GM18951 (cell line): ENCODE measurements around the gene SRCIN1.

Experiments
- POLR2A ChIP-seq: IDR thresholded peaks from 4 replicates; pipeline ENCODE4 v1.6.1; 2011; ENCODE audit warnings: mild to moderate bottlenecking; ENCODE audit not compliant: insufficient read length, insufficient read depth; ENCODE audit errors: extremely low read depth
- in situ Hi-C: fragments of 300-500 bp; cut with MboI; formaldehyde crosslinking; loops from one replicate; pipeline ENCODE4 v1.12.0; 2022; ENCODE audit warnings: low sequenced_read_pairs, mixed read lengths, inconsistent platforms; ENCODE audit not compliant: unreplicated experiment

Gene SRCIN1

DNA sequence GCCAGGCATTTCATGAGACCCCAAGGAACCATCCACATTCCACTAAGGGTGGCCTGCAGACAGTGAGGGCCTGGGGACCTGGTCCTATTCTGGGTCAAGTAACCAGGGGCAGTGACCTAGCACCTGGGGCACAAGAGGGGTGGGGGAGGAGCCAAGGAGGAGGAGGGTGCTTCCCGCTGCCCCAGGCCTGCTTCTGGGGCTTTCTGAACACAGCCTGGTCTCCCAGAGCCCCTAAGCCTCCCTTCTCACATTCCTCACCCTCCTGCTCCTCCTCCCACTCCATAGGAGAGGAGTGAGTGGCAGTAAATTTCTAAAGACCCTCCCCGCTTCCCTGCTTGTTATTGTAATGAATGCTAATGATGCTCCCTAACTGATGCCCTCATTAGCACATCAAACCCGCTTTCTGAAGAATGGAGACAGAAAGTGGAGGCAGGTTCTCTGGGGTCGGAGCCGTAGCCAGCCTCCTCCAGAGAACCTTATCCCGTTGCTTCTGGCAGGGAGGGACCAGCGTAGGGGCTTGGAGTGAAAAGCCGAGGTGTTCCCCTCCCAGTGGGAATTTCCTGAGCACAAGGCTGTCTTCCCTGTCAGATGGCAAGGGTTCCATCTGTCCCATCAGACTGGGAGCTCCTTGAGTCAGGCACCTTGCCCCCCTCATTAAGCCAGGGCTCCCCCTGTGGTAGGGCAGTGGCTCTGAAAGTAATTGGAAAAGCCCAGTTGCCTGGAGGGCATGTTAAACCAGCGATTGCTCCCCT lies 3.7 kb upstream of the SRCIN1 start:
- in situ Hi-C loops = no loop called here
- no peak for TF ChIP-seq POLR2A

DNA sequence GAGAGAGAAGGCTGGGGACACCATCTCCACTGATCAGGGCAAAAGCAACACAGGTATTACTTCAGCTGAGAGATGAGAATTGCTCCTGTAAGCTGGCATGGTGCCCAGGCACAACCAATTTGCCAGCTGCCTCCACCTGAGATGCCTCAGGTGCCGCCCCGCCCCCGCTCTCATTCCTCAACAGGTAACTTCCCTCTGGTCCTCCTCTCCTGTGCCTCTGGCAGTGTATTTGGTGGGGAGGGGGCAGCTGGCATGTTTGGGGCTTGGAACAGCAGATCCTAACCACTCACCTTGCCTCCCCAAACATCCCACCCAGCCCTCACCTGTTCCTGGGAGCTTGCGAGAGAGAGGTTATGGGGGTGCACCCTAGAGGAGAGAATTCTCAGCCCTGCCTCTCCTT lies 2.9 kb upstream of the SRCIN1 start:
- in situ Hi-C loops = no loop called here
- no peak for TF ChIP-seq POLR2A

DNA sequence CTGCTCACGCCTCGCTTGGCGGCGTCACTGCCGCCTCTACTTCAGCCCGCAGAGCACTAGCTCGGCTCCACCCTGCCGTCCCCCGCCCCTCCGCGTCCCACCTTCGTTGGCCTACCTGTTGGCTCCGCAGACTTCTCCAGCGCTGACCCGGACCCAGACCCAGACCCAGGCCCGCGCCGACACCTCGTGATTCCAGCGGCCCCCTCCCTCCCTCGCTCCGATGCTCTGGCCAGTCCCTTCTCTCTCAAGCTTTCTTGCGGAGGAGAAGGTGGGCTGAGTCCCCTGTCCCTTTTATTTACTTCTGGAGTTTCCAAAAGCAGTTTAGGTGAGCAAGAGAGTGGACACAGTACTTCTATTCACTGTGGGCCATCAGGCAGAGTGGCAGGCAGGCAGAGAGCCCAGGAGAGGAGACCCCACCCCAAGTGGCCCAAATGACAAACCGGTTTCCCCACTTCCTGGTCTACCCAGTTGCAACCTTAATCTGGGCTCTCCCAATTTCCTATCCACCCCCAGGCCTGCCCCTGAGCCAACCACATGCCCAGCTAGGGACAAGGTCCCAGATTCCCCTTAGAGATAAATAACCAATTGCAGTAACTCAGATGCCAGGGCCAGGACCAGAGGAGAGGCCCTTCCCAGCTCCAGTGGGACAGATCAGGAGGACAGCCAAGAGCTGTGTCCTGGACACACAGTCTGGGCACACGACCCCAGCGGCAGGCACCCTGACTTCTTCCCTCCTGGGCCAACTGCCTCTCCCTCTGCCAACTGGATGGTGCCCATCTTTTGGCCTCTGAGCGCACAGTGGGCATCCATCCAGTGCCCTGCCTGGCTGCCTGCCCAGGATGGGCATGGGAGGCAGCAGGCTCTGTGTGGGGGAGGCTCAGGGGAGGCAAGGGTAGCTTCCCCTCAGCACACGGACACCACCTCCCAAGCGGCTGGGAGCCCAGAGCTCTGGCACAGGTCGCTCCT lies 1.2 kb upstream of the SRCIN1 start:
- TF ChIP-seq POLR2A = no peak
- in situ Hi-C loops = no loop called here

DNA sequence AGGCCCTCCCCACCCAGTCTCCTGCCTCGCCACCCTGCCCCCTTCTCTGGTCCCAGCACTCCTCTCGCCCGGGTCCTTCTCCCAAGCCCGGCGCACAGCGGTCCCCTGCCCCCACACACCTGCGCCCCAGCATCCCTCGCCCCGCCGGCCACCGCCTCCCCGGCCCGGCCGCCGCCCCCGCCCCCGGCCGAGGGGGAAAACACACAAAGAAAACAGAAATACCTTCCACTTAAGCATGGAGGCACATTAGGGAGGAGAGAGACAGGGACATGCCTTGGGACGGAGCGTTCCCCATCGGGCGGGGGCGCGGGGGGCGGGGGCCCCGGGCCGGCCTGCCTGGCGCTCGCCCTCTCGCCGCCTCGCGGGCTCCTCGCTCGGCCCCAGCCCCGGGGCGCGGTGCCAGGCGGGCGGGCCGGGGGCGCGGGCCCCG lies 326 bp downstream of the SRCIN1 start:
- TF ChIP-seq POLR2A = no peak
- in situ Hi-C loops = no loop called here

DNA sequence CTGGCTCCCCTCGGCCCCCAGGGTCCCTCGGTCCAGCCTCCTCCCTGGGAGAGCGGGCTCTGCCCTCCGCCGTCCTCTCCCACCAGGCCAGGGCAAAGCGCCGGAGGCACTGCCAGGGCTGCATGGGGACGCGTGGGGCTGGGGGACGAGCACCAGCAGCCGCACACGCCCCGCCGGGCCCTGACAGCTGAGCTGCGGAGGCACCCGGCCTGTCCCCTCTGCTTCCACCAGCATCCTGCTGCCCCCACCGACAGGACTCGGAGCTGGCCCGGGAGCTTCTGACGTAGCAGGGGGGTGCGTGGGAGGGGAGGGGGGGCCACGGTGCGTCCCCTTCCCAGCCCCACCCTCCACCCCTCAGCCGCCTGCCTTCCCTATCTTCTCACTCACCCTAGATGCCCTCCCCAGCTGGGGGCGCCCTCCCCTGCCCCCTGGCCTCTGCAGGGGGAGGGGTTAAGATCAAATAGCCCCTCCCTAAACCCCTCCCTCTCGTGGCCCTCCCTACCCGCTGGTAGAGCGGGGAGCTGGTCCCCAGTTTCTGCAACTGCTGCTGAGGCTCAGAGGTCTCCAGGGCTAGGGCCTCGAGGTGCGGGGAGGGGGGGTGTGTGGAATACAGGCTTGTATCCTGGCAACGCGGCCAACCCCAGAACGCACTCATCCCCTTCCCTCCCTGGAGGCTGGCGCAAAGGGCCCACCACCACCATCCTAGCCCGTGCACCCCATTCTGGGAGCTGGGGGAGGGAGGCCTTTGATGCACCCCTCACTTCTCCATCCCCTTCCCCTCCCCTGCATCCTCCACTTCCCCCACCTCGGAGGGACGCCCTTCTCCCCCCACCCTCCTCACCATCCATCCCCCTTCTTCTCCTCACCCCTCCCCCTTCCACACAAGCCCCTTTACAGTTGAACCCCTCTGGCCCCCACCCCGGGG lies 1.0 kb downstream of the SRCIN1 start:
- TF ChIP-seq POLR2A = no peak
- in situ Hi-C loops = no loop called here

DNA sequence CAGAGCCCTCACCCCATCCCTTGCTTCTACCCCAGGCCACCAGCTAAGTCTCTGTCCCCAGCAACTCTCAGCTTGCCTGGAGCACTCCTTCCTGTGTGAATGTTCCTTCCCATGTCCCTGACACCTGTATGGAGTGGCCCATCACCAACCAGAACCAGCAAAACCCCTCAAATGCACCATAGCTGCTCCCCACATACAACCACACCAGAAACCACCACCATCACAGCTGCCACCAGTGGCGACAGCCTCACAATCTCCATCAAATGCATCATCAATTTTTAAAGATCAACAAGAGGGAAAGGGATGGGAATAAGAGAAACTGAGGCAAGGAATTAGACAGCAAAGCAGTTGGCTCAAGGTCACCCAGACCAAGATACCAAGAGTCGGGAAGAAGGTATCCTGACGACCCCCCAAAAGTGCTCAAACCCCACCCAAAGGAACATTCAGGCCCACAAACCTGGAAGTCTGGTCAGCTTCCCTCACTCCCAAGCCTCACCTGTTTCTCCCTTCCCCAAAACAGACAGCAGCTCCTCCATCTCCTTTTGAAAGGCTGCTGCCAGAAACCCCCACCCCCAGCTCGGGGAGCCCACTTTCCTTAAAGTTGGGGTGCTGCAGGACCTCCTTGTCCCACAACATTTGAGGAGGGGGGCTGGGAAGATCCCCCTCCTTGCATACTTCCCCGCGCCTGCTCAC lies 1.8 kb downstream of the SRCIN1 start:
- TF ChIP-seq POLR2A = no peak
- in situ Hi-C loops = no loop called here

DNA sequence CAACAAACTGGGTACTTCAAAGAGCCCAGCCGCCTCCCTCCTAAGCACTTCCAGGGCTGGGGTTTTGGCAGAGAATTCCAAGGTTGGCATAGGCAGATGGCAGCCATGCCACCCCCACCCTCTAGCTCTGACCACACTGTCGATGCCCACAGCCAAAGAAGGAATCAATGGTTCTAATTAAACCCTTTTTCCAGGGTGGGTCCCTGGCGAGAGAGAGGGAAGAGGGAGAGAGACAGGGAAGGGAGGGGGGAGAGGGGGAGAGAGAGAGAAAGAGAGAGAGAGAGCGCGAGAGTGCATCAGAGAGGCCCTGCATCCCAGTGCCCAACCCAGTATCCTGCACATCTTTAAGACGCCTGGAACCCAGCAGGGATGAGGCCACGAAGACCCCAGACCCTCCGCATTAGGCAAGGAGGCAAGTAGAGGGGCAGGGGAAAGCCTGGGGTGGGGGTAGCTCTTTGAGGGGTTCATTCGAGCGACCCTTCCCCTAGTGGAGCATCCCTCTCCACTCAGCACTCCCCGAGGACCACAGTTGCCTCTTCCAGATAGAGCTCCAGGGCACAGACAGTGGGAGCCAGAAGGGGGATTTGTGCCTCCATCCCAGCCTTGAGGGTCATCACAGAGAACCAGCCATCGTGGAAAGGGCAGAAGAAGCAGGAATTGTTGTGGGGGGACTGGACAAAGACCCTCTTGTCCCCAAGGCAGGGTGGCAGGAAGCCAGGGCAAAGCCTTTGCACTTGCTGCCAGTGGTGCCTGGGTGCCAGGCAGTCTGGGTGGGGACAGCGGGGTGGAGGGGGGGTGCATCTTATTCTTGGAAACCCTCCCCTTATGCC lies 2.6 kb downstream of the SRCIN1 start:
- no peak for TF ChIP-seq POLR2A
- in situ Hi-C loops = no loop called here

DNA sequence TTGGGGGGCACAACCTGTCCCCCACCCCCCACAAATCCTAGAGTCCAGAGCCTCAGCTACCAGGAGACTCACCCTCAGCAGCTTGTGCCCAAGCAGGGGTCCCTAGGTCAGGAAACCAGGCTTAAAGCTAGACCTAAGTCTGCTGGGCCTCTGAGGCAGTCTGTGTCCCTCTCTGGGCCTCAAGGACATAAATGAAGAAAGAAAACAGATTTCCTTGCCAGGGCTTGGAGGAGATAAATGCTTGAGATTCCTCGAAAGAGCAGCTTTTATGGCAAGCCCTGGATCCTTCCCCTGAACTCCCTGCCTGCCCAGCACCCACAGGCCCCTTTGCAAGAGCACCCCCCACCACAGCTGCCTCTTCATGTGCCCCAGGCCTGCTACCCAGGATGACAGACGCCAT lies 3.3 kb downstream of the SRCIN1 start:
- no peak for TF ChIP-seq POLR2A
- in situ Hi-C loops = no loop called here

DNA sequence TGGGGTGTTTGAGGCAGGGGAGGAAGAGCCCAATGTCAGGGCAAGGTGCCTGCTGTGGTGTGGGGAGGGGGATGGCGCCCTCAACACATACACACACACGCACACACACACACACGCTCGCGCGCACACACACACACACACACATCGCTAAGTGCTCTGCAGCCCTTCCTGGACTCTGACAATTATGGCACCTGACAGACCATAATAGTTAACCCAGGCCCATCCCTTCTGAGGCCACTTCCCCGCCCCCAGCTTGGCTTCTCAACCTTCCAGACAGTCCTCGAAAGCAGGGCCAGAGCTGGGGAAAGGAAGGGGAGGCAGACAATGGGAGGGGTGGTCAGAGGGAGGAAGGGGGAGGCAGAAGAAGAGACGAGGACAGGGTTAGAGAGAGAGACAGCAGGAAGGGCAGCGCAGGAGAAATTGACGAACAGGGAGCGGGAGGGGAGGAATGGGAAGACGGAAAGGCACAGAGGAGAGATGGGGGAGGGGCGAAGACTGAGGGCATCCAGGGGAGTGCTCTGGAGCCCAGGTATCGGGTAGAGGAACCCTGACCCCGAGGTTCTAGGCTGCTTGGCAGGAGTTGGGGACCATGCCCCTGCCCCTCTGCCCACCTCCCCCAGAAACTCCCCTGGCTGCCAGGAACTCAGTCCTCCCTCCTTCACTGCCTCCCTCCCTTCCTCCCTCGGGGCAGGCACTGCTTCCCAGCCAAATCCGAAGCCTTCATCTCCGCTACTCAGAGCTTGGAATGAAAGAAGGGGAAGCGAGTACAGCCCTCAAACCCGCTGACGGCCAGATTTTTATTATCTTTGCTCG lies 4.0 kb downstream of the SRCIN1 start:
- in situ Hi-C loops = no loop called here
- TF ChIP-seq POLR2A = no peak

DNA sequence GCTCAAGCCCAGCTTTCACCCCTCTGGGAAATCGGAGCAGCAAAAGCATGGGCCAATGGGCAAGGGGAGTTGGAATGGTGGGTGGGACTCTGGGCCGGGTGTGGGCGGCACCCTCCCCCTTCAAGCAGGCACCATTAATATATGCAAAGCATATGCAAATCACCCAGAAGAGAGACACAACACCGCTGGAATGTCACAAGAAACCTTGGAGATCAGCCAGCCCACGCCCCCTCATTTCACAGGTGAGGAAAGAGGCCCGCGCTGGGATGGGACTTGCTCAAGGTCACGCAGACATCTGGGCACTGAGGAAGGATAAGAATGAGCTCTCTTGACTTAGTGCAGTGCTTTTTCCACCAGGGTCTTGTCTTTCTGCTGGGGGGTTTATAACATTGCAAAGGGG lies 4.8 kb downstream of the SRCIN1 start:
- in situ Hi-C loops = no loop called here
- TF ChIP-seq POLR2A = no peak

DNA sequence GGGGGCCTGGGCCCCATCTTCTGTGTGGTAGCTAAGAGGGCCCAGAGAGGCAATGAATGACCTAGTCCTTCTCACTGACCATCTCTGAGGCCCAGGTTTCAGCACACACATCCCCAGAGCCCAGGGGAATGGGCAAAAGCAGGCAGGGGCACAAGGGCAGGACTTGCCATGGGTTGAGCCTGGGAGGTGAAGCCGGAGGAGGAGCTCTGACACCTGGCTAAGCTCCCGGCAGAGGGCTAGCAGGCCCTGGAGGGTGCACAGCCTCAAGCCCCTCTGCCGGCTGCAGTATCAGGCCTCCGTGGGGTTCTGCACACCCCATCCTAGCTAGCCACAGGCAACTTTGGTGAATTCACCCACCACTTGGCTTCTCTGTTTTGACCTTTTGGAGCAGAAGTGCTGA lies 5.3 kb downstream of the SRCIN1 start:
- in situ Hi-C loops = no loop called here
- no peak for TF ChIP-seq POLR2A
